HEK293 (cell line): Measurements from ENCODE around the gene FCN3.

Source experiments
- CTCF ChIA-PET: fragments of 350-600 bp; formaldehyde crosslinking; extraction: SDS; loops from one replicate; lab custom pipeline; 2021; ENCODE audit warnings: antibody characterized with exemption; lab: Yijun Ruan, JAX
- POLR2A ChIA-PET: fragments of 300-600 bp; formaldehyde crosslinking; extraction: SDS; loops from one replicate; lab custom pipeline; 2020; ENCODE audit warnings: antibody characterized with exemption, inconsistent platforms; lab: Yijun Ruan, JAX
- H3K27ac ChIP-seq: fragments of 200-500 bp; sonication (Bioruptor generic); 2 replicates; pipeline ENCODE4 v1.5.1; 2014; ENCODE audit warnings: low read depth, low read length, control low read depth, inconsistent platforms; ENCODE audit errors: extremely low read depth
- H3K36me3 ChIP-seq, 2 experiments: fragments of 200-500 bp in 1 of 2; sonication (Bioruptor generic) in 1 of 2; 1 replicate in 1 of 2; 2 replicates in 1 of 2; pipeline ENCODE4 v1.5.1; 2014 to 2017; ENCODE audit warnings: inconsistent platforms in 2 of 2, low read length in 2 of 2; ENCODE audit not compliant: control insufficient read depth in 2 of 2, insufficient read depth in 1 of 2
- H3K4me1 ChIP-seq: fragments of 200-500 bp; sonication (Bioruptor generic); 2 replicates; pipeline ENCODE4 v1.5.1; 2014; ENCODE audit warnings: mild to moderate bottlenecking, low read length, inconsistent platforms; ENCODE audit not compliant: control insufficient read depth, insufficient read depth
- H3K4me3 ChIP-seq: 2 replicates; pipeline ENCODE4 v1.5.1; 2011; ENCODE audit warnings: low read depth, mild to moderate bottlenecking, control low read depth, low read length, moderate library complexity
- H3K9me3 ChIP-seq: fragments of 200-500 bp; sonication (Bioruptor generic); 2 replicates; pipeline ENCODE4 v1.5.1; 2014; ENCODE audit warnings: low read depth, low read length, inconsistent platforms; ENCODE audit not compliant: control insufficient read depth, insufficient read depth
- IKZF3 ChIP-seq: fragments of 450-650 bp; IDR thresholded peaks from 2 replicates; pipeline ENCODE4 v1.5.0; 2018; ENCODE audit warnings: missing biosample characterization, mild to moderate bottlenecking, missing genetic modification characterization, moderate library complexity
- KLF1 ChIP-seq: fragments of 450-650 bp; formaldehyde crosslinking; IDR thresholded peaks from 2 replicates; pipeline ENCODE4 v1.5.1; 2016; ENCODE audit warnings: missing biosample characterization, missing genetic modification characterization
- KLF9 ChIP-seq: fragments of 450-650 bp; formaldehyde crosslinking; IDR thresholded peaks from 2 replicates; pipeline ENCODE4 v1.5.1; 2016; ENCODE audit warnings: missing biosample characterization, missing genetic modification characterization, low read depth
- SALL2 ChIP-seq: fragments of 450-650 bp; formaldehyde crosslinking; IDR thresholded peaks from 2 replicates; pipeline ENCODE4 v1.5.0; 2017; ENCODE audit warnings: missing biosample characterization, mild to moderate bottlenecking, missing genetic modification characterization, borderline replicate concordance
- YY1 ChIP-seq: fragments of 450-650 bp; formaldehyde crosslinking; IDR thresholded peaks from 2 replicates; pipeline ENCODE4 v1.5.1; 2018; ENCODE audit warnings: missing biosample characterization, missing genetic modification characterization
- ZBTB20 ChIP-seq: fragments of 450-650 bp; formaldehyde crosslinking; IDR thresholded peaks from 2 replicates; pipeline ENCODE4 v1.5.1; 2016; ENCODE audit warnings: missing biosample characterization, missing genetic modification characterization
- ZBTB48 ChIP-seq: fragments of 450-650 bp; formaldehyde crosslinking; IDR thresholded peaks from 2 replicates; pipeline ENCODE4 v1.5.1; 2016; ENCODE audit warnings: missing biosample characterization, missing genetic modification characterization
- ZFP41 ChIP-seq: fragments of 450-650 bp; formaldehyde crosslinking; IDR thresholded peaks from 2 replicates; pipeline ENCODE4 v1.5.1; 2016; ENCODE audit warnings: missing biosample characterization, missing genetic modification characterization, borderline replicate concordance
- ZNF561 ChIP-seq: fragments of 450-650 bp; IDR thresholded peaks from 2 replicates; pipeline ENCODE4 v1.5.1; 2018; ENCODE audit warnings: missing biosample characterization, missing genetic modification characterization, borderline replicate concordance
- ZNF610 ChIP-seq: fragments of 450-650 bp; formaldehyde crosslinking; IDR thresholded peaks from 2 replicates; pipeline ENCODE4 v1.5.1; 2016; ENCODE audit warnings: missing biosample characterization, missing genetic modification characterization, borderline replicate concordance
- ZNF621 ChIP-seq: fragments of 450-650 bp; formaldehyde crosslinking; IDR thresholded peaks from 2 replicates; pipeline ENCODE4 v1.5.1; 2017; ENCODE audit warnings: missing biosample characterization, missing genetic modification characterization
- ZNF785 ChIP-seq: fragments of 450-650 bp; formaldehyde crosslinking; IDR thresholded peaks from 2 replicates; pipeline ENCODE4 v1.5.1; 2016; ENCODE audit warnings: missing biosample characterization, missing genetic modification characterization
- TF ChIP-seq, protein P1 (sequence below): fragments of 450-650 bp; formaldehyde crosslinking; IDR thresholded peaks from 2 replicates; pipeline ENCODE4 v1.5.1; 2016; ENCODE audit warnings: missing biosample characterization, missing genetic modification characterization
- TF ChIP-seq, protein P2 (sequence below): fragments of 450-650 bp; formaldehyde crosslinking; IDR thresholded peaks from 2 replicates; pipeline ENCODE4 v1.5.1; 2016; ENCODE audit warnings: missing biosample characterization, missing genetic modification characterization
- TF ChIP-seq, protein P3 (sequence below): sonication (generic); formaldehyde crosslinking; IDR thresholded peaks from 2 replicates; pipeline ENCODE4 v1.8.1; 2022; ENCODE audit warnings: mild to moderate bottlenecking, moderate library complexity, missing genetic modification reagents
- TF ChIP-seq, protein P4 (sequence below): fragments of 450-650 bp; formaldehyde crosslinking; conservative IDR thresholded peaks from 2 replicates; pipeline ENCODE4 v1.5.1; 2016; ENCODE audit warnings: low read depth, missing biosample characterization, missing genetic modification characterization

The FCN3 gene

DNA sequence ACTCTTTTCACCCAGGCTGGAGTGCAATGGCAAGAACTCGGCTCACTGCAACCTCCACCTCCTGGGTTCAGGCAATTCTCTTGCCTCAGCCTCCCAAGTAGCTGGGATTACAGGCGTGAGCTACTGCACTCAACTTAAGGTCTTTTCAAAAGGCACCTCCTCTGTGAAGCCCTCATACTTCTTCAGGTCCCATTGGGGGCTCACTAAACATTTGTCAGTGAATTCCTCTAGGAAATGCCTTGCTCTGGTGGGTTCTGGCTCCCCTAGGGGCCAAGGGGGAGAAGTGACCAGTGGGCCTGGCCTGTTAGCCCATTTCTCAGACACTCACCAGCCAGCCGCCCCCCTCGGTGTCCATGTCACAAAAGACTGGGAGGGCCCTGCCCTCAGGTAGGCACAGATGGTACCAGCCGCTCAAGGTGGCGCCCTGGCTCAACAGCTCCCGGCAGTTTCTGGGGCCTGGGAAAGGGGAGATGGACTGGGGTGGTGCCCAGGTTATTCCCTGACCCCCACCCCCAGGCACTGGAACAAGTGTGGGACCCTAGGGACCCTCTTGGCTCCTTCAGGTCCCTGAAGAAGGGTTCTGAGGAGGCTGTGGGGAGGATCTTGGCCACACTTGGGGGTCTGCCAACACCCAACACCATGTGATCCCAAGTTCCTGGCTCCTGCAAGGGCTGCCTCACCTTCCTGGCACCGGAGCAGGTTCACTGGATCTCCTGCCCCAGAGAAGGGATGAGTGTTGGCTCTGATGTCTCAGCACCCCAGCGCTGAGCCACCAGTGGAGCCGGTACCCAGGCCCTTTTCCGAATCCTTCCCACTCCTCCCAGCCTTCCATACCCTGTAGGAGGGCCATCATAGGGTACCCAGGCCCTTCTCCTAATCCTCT lies 1.6 kb downstream of the FCN3 start (continued):
- TF ChIP-seq, protein P1, sequence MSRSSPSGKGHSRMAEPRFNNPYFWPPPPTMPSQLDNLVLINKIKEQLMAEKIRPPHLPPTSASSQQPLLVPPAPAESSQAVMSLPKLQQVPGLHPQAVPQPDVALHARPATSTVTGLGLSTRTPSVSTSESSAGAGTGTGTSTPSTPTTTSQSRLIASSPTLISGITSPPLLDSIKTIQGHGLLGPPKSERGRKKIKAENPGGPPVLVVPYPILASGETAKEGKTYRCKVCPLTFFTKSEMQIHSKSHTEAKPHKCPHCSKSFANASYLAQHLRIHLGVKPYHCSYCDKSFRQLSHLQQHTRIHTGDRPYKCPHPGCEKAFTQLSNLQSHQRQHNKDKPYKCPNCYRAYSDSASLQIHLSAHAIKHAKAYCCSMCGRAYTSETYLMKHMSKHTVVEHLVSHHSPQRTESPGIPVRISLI (tag by site-specific recombination), result 0 out of 2 replicates have a peak, but pooled peaks have one; percentile 25
- TF ChIP-seq ZNF621 (tag by site-specific recombination) (no peak), ZNF610 (tag by site-specific recombination) (no peak), ZFP41 (no peak)

DNA sequence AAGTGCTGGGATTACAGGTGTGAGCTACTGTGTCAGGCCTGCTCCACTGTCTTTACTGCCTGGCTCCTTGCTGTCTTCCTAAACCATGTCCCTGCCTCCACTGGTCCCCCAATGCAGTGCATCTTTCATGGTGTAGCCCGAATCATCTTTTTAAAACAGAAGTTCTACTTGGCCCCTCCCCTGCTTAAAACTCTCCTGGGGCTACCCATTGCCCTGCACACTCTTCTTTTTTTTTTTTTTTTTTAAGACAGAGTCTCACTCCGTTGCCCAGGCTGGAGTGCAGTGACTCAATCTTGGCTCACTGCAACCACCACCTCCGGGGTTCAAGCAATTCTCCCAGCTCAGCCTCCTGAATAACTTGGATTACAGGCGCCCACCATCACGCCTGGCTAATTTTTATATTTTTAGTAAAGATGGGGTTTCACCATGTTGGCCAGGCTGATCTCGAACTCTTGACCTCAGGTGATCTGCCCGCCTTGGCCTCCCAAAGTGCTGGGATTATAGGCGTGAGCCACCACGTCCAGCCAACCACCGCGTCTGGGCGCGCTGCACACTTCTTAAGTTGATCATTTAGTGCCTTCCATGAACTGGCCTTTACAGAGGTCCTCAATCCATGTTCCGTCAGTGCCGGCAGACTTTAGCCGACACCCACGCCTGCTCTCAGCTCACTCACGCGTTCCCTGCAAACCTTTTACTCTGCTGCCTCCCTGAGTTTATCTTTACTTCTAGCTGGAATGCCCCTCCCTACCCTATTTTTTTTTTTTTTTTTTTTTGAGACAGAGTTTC lies 2.4 kb downstream of the FCN3 start:
- H3K27ac ChIP-seq, result no peak overlapping the region
- H3K9me3 ChIP-seq, result no peaks in the 10 kb centered on the region
- peaks cover 1% of the 10 kb centered on the region; the same call in 1 of the 2 replicates for H3K4me1 ChIP-seq
- TF ChIP-seq ZNF785 (no peak), KLF9 (tag by site-specific recombination) (no peak)
- no peak overlapping the region for H3K4me3 ChIP-seq
- no peaks in the 10 kb centered on the region for H3K36me3 ChIP-seq
- ChIA-PET POLR2A (no interaction called here), CTCF (interaction anchor here (0.7 to 1.2 kb wide), 7 partner anchors 15 to 273 kb away, joined by 3 to 4 read pairs (median 3); no protein-coding TSS in a partner anchor)

DNA sequence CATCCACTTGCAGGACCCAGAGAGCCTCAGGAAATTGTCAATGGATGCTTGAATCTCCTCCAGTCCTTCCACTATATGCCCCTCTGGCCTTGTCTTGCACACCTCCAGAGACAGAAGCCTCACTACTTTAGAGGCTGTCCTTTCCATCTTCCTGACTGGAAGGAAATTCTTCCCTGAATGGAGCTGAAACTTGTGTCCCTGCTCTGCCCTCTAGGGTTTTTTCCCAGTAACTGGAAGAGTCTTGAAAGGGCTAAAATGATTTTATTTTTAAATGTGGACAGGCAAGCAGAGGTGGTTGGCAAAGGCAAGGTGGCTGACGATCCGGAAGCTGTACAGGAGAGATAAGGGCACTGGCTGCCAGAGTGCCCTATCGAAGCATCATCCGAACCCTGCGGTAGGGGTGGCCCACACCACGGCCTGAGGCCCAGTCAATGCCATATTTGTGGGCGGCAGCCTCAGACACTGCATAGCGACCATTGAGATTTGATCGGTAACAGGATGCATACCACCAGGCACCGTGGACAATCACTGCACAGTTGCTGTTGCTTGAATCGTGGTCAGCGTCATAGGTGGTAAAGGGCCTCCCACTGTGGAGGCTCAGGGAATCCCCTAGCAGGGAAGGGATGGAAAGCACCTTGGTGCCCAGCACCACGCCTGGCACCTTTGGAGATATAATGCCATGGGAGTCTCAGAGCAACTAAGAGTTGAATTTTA lies 5.6 kb downstream of the FCN3 start:
- CTCF ChIA-PET, result interaction anchor here (0.7 to 5.1 kb wide), 7 partner anchors 13 to 69 kb away, joined by 3 to 84 read pairs (median 5); no protein-coding TSS in a partner anchor
- TF ChIP-seq, protein P2, sequence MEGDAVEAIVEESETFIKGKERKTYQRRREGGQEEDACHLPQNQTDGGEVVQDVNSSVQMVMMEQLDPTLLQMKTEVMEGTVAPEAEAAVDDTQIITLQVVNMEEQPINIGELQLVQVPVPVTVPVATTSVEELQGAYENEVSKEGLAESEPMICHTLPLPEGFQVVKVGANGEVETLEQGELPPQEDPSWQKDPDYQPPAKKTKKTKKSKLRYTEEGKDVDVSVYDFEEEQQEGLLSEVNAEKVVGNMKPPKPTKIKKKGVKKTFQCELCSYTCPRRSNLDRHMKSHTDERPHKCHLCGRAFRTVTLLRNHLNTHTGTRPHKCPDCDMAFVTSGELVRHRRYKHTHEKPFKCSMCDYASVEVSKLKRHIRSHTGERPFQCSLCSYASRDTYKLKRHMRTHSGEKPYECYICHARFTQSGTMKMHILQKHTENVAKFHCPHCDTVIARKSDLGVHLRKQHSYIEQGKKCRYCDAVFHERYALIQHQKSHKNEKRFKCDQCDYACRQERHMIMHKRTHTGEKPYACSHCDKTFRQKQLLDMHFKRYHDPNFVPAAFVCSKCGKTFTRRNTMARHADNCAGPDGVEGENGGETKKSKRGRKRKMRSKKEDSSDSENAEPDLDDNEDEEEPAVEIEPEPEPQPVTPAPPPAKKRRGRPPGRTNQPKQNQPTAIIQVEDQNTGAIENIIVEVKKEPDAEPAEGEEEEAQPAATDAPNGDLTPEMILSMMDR (tag by site-specific recombination), result 0 out of 2 replicates have a peak, but pooled peaks have one; percentile 10
- TF ChIP-seq SALL2 (tag by site-specific recombination) (no peak), IKZF3 (tag by site-specific recombination) (0 out of 2 replicates have a peak, but pooled peaks have one; percentile 23)
- TF ChIP-seq, all 188 proteins: peak for 2
- Histone ChIP-seq H3K4me1 (peaks cover 2% of the 10 kb centered on the region; the same call in 1 of the 2 replicates), H3K9me3 (no peaks in the 10 kb centered on the region), H3K27ac (no peak overlapping the region), H3K36me3 (peaks cover 0 to 3% of the 10 kb centered on the region in 2 experiments; a peak in 1 of 3 replicates), H3K4me3 (no peak overlapping the region)
- POLR2A ChIA-PET, result no interaction called here

DNA sequence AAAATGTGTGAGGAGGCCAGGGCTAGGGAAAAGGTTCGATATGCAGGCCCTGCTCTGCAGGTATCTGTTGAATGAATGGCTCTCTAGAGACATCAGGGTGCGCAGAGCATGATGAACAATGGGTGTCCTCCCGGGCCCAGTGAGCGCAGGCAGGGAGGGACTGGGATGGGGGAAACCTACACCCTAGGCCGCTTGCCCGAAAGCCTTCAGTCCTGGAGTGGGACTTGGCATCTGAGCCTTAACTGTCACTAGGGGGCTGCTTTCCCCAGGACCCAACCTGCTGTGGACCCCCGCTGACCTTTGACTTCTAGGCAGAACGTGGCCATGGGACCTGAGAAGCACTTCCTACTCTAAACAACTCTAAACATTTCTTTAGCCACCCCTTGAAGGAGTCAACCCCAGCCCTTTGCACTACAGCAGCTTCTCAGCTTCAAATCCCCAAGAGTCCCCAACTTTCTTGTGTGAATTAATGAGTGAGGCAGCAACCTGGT lies 7.4 kb downstream of the FCN3 start:
- H3K4me3 ChIP-seq, result peak overlapping the region; percentile 60
- H3K36me3 ChIP-seq, result peaks cover 0 to 20% of the 10 kb centered on the region in 2 experiments; a peak in 1 of 3 replicates
- H3K27ac ChIP-seq, result peak overlapping the region; percentile 78; the same call in 1 of the 2 replicates
- POLR2A ChIA-PET, result interaction anchor here (0.7 to 2.6 kb wide), 11 partner anchors 10 to 406 kb away, joined by 3 to 23 read pairs (median 4); partner anchors contain the start of genes AHDC1, STX12, TMEM222 and WDTC1
- CTCF ChIA-PET, result interaction anchor here (0.6 to 5.1 kb wide), 20 partner anchors 9 to 302 kb away, joined by 3 to 84 read pairs (median 6); partner anchors contain the start of gene CD164L2
- peaks cover 2% of the 10 kb centered on the region; the same call in 1 of the 2 replicates for H3K4me1 ChIP-seq
- H3K9me3 ChIP-seq, result no peaks in the 10 kb centered on the region
- TF ChIP-seq ZBTB48 (tag by site-specific recombination), result 0 out of 2 replicates have a peak, but pooled peaks have one; percentile 12
- TF ChIP-seq, protein P3, sequence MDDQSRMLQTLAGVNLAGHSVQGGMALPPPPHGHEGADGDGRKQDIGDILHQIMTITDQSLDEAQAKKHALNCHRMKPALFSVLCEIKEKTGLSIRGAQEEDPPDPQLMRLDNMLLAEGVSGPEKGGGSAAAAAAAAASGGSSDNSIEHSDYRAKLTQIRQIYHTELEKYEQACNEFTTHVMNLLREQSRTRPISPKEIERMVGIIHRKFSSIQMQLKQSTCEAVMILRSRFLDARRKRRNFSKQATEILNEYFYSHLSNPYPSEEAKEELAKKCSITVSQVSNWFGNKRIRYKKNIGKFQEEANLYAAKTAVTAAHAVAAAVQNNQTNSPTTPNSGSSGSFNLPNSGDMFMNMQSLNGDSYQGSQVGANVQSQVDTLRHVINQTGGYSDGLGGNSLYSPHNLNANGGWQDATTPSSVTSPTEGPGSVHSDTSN (CRISPR knock-in tag), result no peak
- TF ChIP-seq YY1 (tag by site-specific recombination), result no peak
- TF ChIP-seq ZNF561 (tag by site-specific recombination), result 0 out of 2 replicates have a peak, but pooled peaks have one; percentile 15
- TF ChIP-seq KLF1 (tag by site-specific recombination), result no peak
- TF ChIP-seq, protein P4, sequence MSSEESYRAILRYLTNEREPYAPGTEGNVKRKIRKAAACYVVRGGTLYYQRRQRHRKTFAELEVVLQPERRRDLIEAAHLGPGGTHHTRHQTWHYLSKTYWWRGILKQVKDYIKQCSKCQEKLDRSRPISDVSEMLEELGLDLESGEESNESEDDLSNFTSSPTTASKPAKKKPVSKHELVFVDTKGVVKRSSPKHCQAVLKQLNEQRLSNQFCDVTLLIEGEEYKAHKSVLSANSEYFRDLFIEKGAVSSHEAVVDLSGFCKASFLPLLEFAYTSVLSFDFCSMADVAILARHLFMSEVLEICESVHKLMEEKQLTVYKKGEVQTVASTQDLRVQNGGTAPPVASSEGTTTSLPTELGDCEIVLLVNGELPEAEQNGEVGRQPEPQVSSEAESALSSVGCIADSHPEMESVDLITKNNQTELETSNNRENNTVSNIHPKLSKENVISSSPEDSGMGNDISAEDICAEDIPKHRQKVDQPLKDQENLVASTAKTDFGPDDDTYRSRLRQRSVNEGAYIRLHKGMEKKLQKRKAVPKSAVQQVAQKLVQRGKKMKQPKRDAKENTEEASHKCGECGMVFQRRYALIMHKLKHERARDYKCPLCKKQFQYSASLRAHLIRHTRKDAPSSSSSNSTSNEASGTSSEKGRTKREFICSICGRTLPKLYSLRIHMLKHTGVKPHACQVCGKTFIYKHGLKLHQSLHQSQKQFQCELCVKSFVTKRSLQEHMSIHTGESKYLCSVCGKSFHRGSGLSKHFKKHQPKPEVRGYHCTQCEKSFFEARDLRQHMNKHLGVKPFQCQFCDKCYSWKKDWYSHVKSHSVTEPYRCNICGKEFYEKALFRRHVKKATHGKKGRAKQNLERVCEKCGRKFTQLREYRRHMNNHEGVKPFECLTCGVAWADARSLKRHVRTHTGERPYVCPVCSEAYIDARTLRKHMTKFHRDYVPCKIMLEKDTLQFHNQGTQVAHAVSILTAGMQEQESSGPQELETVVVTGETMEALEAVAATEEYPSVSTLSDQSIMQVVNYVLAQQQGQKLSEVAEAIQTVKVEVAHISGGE, result peak; percentile 6; the same call in 1 of the 2 replicates
- peak; percentile 14 for TF ChIP-seq ZBTB20
